Measurements from ENCODE around the gene USP30.
A peak's percentile ranks its signal among the peaks of the same experiment; 100 is the strongest.
"Not testable (repeated sequence)": the region's sequence is repeated elsewhere in the genome, so short reads cannot be mapped to it uniquely, and the experiment has no call there.

Gene USP30

GRCh38 chr12:109053382-109054123 lies 1.2 kb downstream of the USP30 start:
- H3K4me3 ChIP-seq (replicated peaks in 1 of 2; ENCODE audit: low read depth in 2 of 2, low read length in 2 of 2) = peak overlapping the region; percentile 93 to 96
- peak in 1 of 2 donors; percentile 2 for DNase-seq (ENCODE audit: low read depth in 2 of 2)
- TF ChIP-seq CTCF (IDR thresholded peaks at IDR 0.05; ENCODE audit: low read depth, low read length) = no peak

GRCh38 chr12:109054124-109054513 lies 1.7 kb downstream of the USP30 start:
- not testable (repeated sequence) for DNase-seq (ENCODE audit: low read depth in 2 of 2)
- peak overlapping the region in 1 of 2 donors; percentile 93 for H3K4me3 ChIP-seq (replicated peaks in 1 of 2; ENCODE audit: low read depth in 2 of 2, low read length in 2 of 2)

- H3K4me3 ChIP-seq (replicated peaks in 1 of 2; ENCODE audit: low read depth in 2 of 2, low read length in 2 of 2) = no peak overlapping the region
- DNase-seq (ENCODE audit: low read depth in 2 of 2) = no peak
- no peak for TF ChIP-seq CTCF (IDR thresholded peaks at IDR 0.05; ENCODE audit: low read depth, low read length)
Observed at GRCh38 chr12:109054520-109054919, 2.1 kb downstream of the USP30 start.

DNA sequence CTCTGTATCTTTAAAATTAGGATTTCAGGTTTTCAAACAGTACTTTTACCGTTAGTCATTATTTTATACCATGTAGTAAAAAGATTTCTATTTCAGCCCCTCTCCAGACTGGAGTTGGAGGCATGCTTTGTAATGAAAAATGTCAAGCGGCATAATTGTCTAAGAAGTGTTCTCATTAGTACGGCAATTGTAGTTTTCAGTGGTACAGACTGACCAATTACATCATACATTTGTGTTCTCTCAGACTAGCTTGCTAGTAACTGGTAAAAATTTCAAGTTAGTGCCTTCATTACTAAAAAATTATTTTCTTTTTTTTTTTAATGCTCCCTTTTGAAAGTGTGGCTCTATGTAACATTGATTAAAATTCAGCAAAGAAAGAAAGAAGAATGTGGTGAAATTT lies 4.5 kb downstream of the USP30 start:
- TF ChIP-seq CTCF (IDR thresholded peaks at IDR 0.05; ENCODE audit: low read depth, low read length) = no peak
- no peak overlapping the region for H3K4me3 ChIP-seq (replicated peaks in 1 of 2; ENCODE audit: low read depth in 2 of 2, low read length in 2 of 2)
- DNase-seq (ENCODE audit: low read depth in 2 of 2) = no peak

GRCh38 chr12:109057376-109057775 lies 5.0 kb downstream of the USP30 start:
- TF ChIP-seq CTCF (IDR thresholded peaks at IDR 0.05; ENCODE audit: low read depth, low read length) = no peak

GRCh38 chr12:109058773-109059172 lies 6.4 kb downstream of the USP30 start:
- H3K4me3 ChIP-seq (replicated peaks in 1 of 2; ENCODE audit: low read depth in 2 of 2, low read length in 2 of 2) = no peak overlapping the region
- no peak for TF ChIP-seq CTCF (IDR thresholded peaks at IDR 0.05; ENCODE audit: low read depth, low read length)
- no peak for DNase-seq (ENCODE audit: low read depth in 2 of 2)

More at GRCh38 chr12:109057376-109057775, 5.0 kb downstream of the USP30 start:
- DNase-seq (ENCODE audit: low read depth in 2 of 2) = no peak
- no peak overlapping the region for H3K4me3 ChIP-seq (replicated peaks in 1 of 2; ENCODE audit: low read depth in 2 of 2, low read length in 2 of 2)

DNA sequence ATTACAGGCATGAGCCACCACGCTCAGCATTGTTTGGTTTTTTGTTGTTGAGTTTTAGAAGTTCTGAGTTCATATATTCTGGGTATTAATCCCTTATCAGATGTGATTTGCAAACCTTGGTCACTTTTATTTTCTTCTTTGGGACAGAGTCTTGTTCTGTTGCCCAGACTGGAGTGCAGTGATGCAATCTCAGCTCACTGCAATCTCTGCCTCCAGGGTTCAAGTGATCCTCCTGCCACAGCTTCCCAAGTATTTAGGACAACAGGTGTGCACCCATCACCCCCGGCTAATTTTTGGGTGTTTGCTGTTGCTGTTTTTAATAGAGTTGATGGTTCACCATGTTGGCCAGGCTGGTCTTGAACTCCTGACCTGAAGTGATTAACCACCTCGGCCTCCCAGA lies 11.8 kb downstream of the USP30 start:
- no peak for TF ChIP-seq CTCF (IDR thresholded peaks at IDR 0.05; ENCODE audit: low read depth, low read length)
- no peak overlapping the region for H3K4me3 ChIP-seq (replicated peaks in 1 of 2; ENCODE audit: low read depth in 2 of 2, low read length in 2 of 2)
- DNase-seq (ENCODE audit: low read depth in 2 of 2) = no peak
